CD4-positive, alpha-beta T cell (primary cell): ENCODE data around the gene B4GALT3. TPM values are rescaled to one million over a fixed set of nuclear protein-coding genes. Genes with fewer than 3 reads are reported as not detected.

ENCODE experiments used
- ATAC-seq: fragments of 200-7000 bp; cut with Tn5 transposase; one replicate; pipeline ENCODE4 v1.10.0; 2022; ENCODE audit warnings: mild to moderate bottlenecking; ENCODE audit not compliant: poor library complexity
- CTCF ChIA-PET: fragments of 350-600 bp; sonication (Branson Sonifier 250); formaldehyde crosslinking; loops from one replicate; lab custom pipeline; 2021; ENCODE audit warnings: antibody characterized with exemption, inconsistent platforms; lab: Charles Lee
- POLR2A ChIA-PET: fragments of 350-600 bp; sonication (Branson Sonifier 250); formaldehyde crosslinking; loops from one replicate; lab custom pipeline; 2021; ENCODE audit warnings: antibody characterized with exemption, inconsistent platforms; lab: Charles Lee
- DNase-seq, 14 experiments: peaks; one replicate each; pipeline ENCODE4 v3.0.0-alpha.2; 2013 to 2020; ENCODE audit warnings: mixed read lengths in 2 of 14
- H3K27ac ChIP-seq, 2 donors: one replicate each; pipeline versions ENCODE4 v1.5.1 to v1.7.0; 2013; ENCODE audit warnings: low read length in 2 of 2, low read depth in 1 of 2, mild to moderate bottlenecking in 1 of 2
- H3K27me3 ChIP-seq, 2 experiments: 1 replicate in 1 of 2; 2 replicates in 1 of 2; pipeline versions ENCODE4 v1.6.1 to v1.7.0; 2013; ENCODE audit warnings: low read length in 2 of 2, control low read depth in 1 of 2, mild to moderate bottlenecking in 1 of 2, moderate library complexity in 1 of 2; ENCODE audit not compliant: insufficient read depth in 2 of 2, control insufficient read depth in 1 of 2
- H3K36me3 ChIP-seq: one replicate; pipeline ENCODE4 v1.6.1; 2013; ENCODE audit warnings: low read length, control low read depth; ENCODE audit not compliant: insufficient read depth
- H3K4me1 ChIP-seq: one replicate; pipeline ENCODE4 v1.6.1; 2013; ENCODE audit warnings: low read length, control low read depth; ENCODE audit not compliant: insufficient read depth
- H3K4me3 ChIP-seq: one replicate; pipeline ENCODE4 v1.5.1; 2013; ENCODE audit warnings: mild to moderate bottlenecking, low read length, moderate library complexity
- H3K9me3 ChIP-seq, 2 experiments: 1 replicate in 1 of 2; 2 replicates in 1 of 2; pipeline versions ENCODE4 v1.6.1 to v1.7.0; 2013; ENCODE audit warnings: low read length in 2 of 2, mild to moderate bottlenecking in 2 of 2, control low read depth in 1 of 2, moderate library complexity in 1 of 2; ENCODE audit not compliant: control insufficient read depth in 1 of 2, insufficient read depth in 1 of 2
- H3K27ac Mint-ChIP-seq: one replicate; pipeline ENCODE4 v1.8.0; 2020; ENCODE audit warnings: mixed read lengths
- H3K27me3 Mint-ChIP-seq: one replicate; pipeline ENCODE4 v1.8.0; 2021; ENCODE audit warnings: mixed read lengths
- H3K36me3 Mint-ChIP-seq: one replicate; pipeline ENCODE4 v1.8.0; 2021; ENCODE audit warnings: low read depth, mixed read lengths
- H3K4me1 Mint-ChIP-seq: one replicate; pipeline ENCODE4 v1.8.0; 2021; ENCODE audit warnings: low read depth, mixed read lengths
- H3K4me3 Mint-ChIP-seq: one replicate; pipeline ENCODE4 v1.8.0; 2020; ENCODE audit warnings: mild to moderate bottlenecking, mixed read lengths
- H3K9me3 Mint-ChIP-seq: one replicate; pipeline ENCODE4 v1.8.0; 2020; ENCODE audit warnings: mixed read lengths
- CTCF ChIP-seq: fragments of 200-600 bp; IDR thresholded peaks from one replicate; pipeline ENCODE4 v1.8.0; 2022; ENCODE audit warnings: antibody characterized with exemption, mild to moderate bottlenecking
- intact Hi-C, 2 experiments: fragments of 100-400 bp; cut with DNase I in 1 of 2; cut with micrococcal nuclease in 1 of 2; formaldehyde crosslinking; loops; one replicate each; pipeline versions ENCODE4 v1.15.1 to v1.9.0; 2023 to 2025; cut with DNase I, micrococcal nuclease
- total RNA-seq, 174 experiments: library from RNA in 2 of 174; stranded (reverse) in 2 of 174; gene quantifications; one replicate each; pipeline ENCODE4 v1.2.3 and lab custom pipeline; 2021 to 2026

Gene B4GALT3
- total RNA-seq, 2 experiments from 2014 or later = 40.8 to 44.3 TPM

GRCh38 chr1:161165742-161166668 lies 11.3 kb downstream of the B4GALT3 start, which contains the start of gene PPOX:
Gene PPOX, plus strand, starts transcription at chr1:161166426. Its CDS starts 422 bp downstream, at chr1:161166848.
- H3K9me3 Mint-ChIP-seq = no peaks in the 10 kb centered on the region
- H3K27me3 Mint-ChIP-seq = no peaks in the 10 kb centered on the region
- peaks cover 70% of the 10 kb centered on the region for H3K36me3 Mint-ChIP-seq
- peak; percentile 61 for TF ChIP-seq CTCF
- no peaks in the 10 kb centered on the region for H3K9me3 ChIP-seq
- H3K4me3 ChIP-seq = peak within 1 kb of the TSS; percentile 95
- peak within 1 kb of the TSS; percentile 93 for H3K4me3 Mint-ChIP-seq
- peaks cover 52% of the 10 kb centered on the region for H3K36me3 ChIP-seq
- intact Hi-C loops = loop anchor here (2.0 to 5.0 kb wide), 2 partner anchors 19 to 34 kb away; partner anchors contain the start of gene DEDD (in 2 of the 2)
- H3K27me3 ChIP-seq = no peaks in the 10 kb centered on the region
- CTCF ChIA-PET = interaction anchor here (0.6 to 4.3 kb wide), 25 partner anchors 9 to 202 kb away, joined by 3 to 28 read pairs (median 5); partner anchors contain the start of genes APOA2, B4GALT3, CFAP126 and DEDD
- ATAC-seq (peak; percentile 90), DNase-seq (peak; percentile 85 to 97 (median 88))
- H3K27ac ChIP-seq = peak within 1 kb of the TSS; percentile 85 to 86
- POLR2A ChIA-PET = interaction anchor here (0.6 to 3.6 kb wide), 24 partner anchors 8 to 233 kb away, joined by 3 to 58 read pairs (median 8); partner anchors contain the start of genes ARHGAP30, B4GALT3, DEDD and F11R
- H3K4me1 ChIP-seq = peaks cover 43% of the 10 kb centered on the region
- H3K27ac Mint-ChIP-seq = peak within 1 kb of the TSS; percentile 98
- peaks cover 66% of the 10 kb centered on the region for H3K4me1 Mint-ChIP-seq

- intact Hi-C loops = loop anchor here (5.0 kb wide), 1 partner anchor 33 kb away; the partner anchor contains the start of gene DEDD (in 2 of the 2)
- no peaks in the 10 kb centered on the region for H3K27me3 Mint-ChIP-seq
- peak overlapping the region; percentile 98 for H3K27ac Mint-ChIP-seq
- no peak for ATAC-seq
- ChIA-PET CTCF (interaction anchor here (0.9 to 4.3 kb wide), 17 partner anchors 10 to 203 kb away, joined by 3 to 28 read pairs (median 5); partner anchors contain the start of genes B4GALT3, CFAP126, DEDD and NDUFS2), POLR2A (interaction anchor here (0.6 to 3.6 kb wide), 23 partner anchors 7 to 914 kb away, joined by 3 to 58 read pairs (median 9); partner anchors contain the start of genes ARHGAP30, B4GALT3, DEDD and F11R)
- no peaks in the 10 kb centered on the region for H3K9me3 ChIP-seq
- peaks cover 52% of the 10 kb centered on the region for H3K4me1 ChIP-seq
- peak overlapping the region; percentile 85 to 86 for H3K27ac ChIP-seq
- H3K36me3 ChIP-seq = peaks cover 44% of the 10 kb centered on the region
- no peak for DNase-seq
- no peak for TF ChIP-seq CTCF
- peak overlapping the region; percentile 95 for H3K4me3 ChIP-seq
- H3K36me3 Mint-ChIP-seq = peaks cover 64% of the 10 kb centered on the region
- H3K4me3 Mint-ChIP-seq = peak overlapping the region; percentile 60
- no peaks in the 10 kb centered on the region for H3K27me3 ChIP-seq
- H3K9me3 Mint-ChIP-seq = no peaks in the 10 kb centered on the region
- peaks cover 71% of the 10 kb centered on the region for H3K4me1 Mint-ChIP-seq
Measured at GRCh38 chr1:161164901-161165610, 12.3 kb downstream of the B4GALT3 start.

- no peak overlapping the region for H3K27ac ChIP-seq
- Mint-ChIP-seq H3K27ac (peak overlapping the region; percentile 98), H3K27me3 (no peaks in the 10 kb centered on the region), H3K36me3 (peaks cover 61% of the 10 kb centered on the region), H3K9me3 (no peaks in the 10 kb centered on the region), H3K4me3 (peak overlapping the region; percentile 93), H3K4me1 (peaks cover 81% of the 10 kb centered on the region)
- no peak for ATAC-seq
- no peak overlapping the region for H3K4me3 ChIP-seq
- POLR2A ChIA-PET = interaction anchor here (1.0 to 2.3 kb wide), 2 partner anchors 8 to 95 kb away, joined by 3 to 7 read pairs; no protein-coding TSS in a partner anchor
- peaks cover 61% of the 10 kb centered on the region for H3K4me1 ChIP-seq
- no peaks in the 10 kb centered on the region for H3K27me3 ChIP-seq
- no peak for DNase-seq
- no peak for TF ChIP-seq CTCF
- H3K9me3 ChIP-seq = no peaks in the 10 kb centered on the region
- CTCF ChIA-PET = no interaction called here
- peaks cover 35% of the 10 kb centered on the region for H3K36me3 ChIP-seq
- intact Hi-C loops = loop anchor here in 1 of 2 experiments (2.0 kb wide), 1 partner anchor 13 kb away; the partner anchor contains the start of gene B4GALT3
Measured at GRCh38 chr1:161163793-161164192, 13.5 kb downstream of the B4GALT3 start.
